PC-3 (cell line): ENCODE results near the gene MYO1A. TPM values are rescaled to one million over a fixed set of nuclear protein-coding genes. Genes with fewer than 3 reads are reported as not detected.

Source experiments
- ATAC-seq: fragments of 200-7000 bp; cut with Tn5 transposase; 2 replicates; pipeline ENCODE4 v1.9.1; 2020; ENCODE audit warnings: mild to moderate bottlenecking, moderate library complexity
- BruUV-seq: library from RNA; stranded (reverse); fragments of 400-500 nt; replicated peaks from 2 replicates; lab custom pipeline; 2021; lab: Mats Ljungman, UMichigan
- CTCF ChIA-PET: fragments of 300-600 bp; sonication (Branson Sonifier 250); formaldehyde crosslinking; loops from one replicate; lab custom pipeline; 2022; ENCODE audit warnings: antibody characterized with exemption; lab: Charles Lee
- POLR2A ChIA-PET: fragments of 300-600 bp; sonication (Branson Sonifier 250); formaldehyde crosslinking; loops from one replicate; lab custom pipeline; 2022; ENCODE audit warnings: antibody characterized with exemption; ENCODE audit not compliant: unreplicated experiment; lab: Charles Lee
- DNase-seq: peaks from one replicate; pipeline ENCODE4 v3.0.0-alpha.2; 2015
- H2AFZ ChIP-seq: fragments of 300-600 bp; sonication (generic); 2 replicates; pipeline ENCODE4 v1.6.0; 2016; ENCODE audit warnings: antibody characterized with exemption, low read length
- H3F3A ChIP-seq: fragments of 300-600 bp; sonication (generic); one replicate; pipeline ENCODE4 v1.6.0; 2017; ENCODE audit warnings: antibody characterized with exemption, low read length, control low read depth, mild to moderate bottlenecking; ENCODE audit not compliant: unreplicated experiment
- H3K27ac ChIP-seq: fragments of 300-600 bp; sonication (generic); 2 replicates; pipeline ENCODE4 v1.5.1; 2016; ENCODE audit warnings: mild to moderate bottlenecking, low read length
- H3K27me3 ChIP-seq: fragments of 300-600 bp; sonication (generic); 2 replicates; pipeline ENCODE4 v1.6.1; 2016; ENCODE audit warnings: low read length, mixed read lengths
- H3K36me3 ChIP-seq: fragments of 300-600 bp; sonication (generic); 2 replicates; pipeline ENCODE4 v1.6.1; 2016; ENCODE audit warnings: low read depth, mixed run types, low read length, mixed read lengths
- H3K4me1 ChIP-seq: fragments of 300-600 bp; sonication (generic); 2 replicates; pipeline ENCODE4 v1.5.1; 2016; ENCODE audit warnings: low read length; ENCODE audit not compliant: insufficient read depth
- H3K4me2 ChIP-seq: fragments of 300-600 bp; sonication (generic); 2 replicates; pipeline ENCODE4 v1.6.0; 2016; ENCODE audit warnings: low read length
- H3K4me3 ChIP-seq: fragments of 300-600 bp; sonication (generic); 2 replicates; pipeline ENCODE4 v1.5.1; 2016; ENCODE audit warnings: mild to moderate bottlenecking, low read length, mixed read lengths
- H3K79me2 ChIP-seq: fragments of 300-600 bp; sonication (generic); 2 replicates; pipeline ENCODE4 v1.6.1; 2017; ENCODE audit warnings: low read length, mixed read lengths
- H3K9ac ChIP-seq: fragments of 300-600 bp; sonication (generic); 2 replicates; pipeline ENCODE4 v1.6.0; 2016; ENCODE audit warnings: mild to moderate bottlenecking, low read length
- H3K9me2 ChIP-seq: fragments of 300-600 bp; sonication (generic); replicated peaks from 2 replicates; pipeline ENCODE4 v1.6.1; 2016; ENCODE audit warnings: mixed run types, low read length, mixed read lengths
- H3K9me3 ChIP-seq: fragments of 300-600 bp; sonication (generic); 2 replicates; pipeline ENCODE4 v1.6.1; 2016; ENCODE audit warnings: low read length, mixed read lengths
- H4K20me1 ChIP-seq: fragments of 300-600 bp; sonication (generic); 2 replicates; pipeline ENCODE4 v1.6.1; 2016; ENCODE audit warnings: low read length, mixed read lengths
- CTCF ChIP-seq: fragments of 300-600 bp; sonication (generic); conservative IDR thresholded peaks from 2 replicates; pipeline ENCODE4 v1.5.1; 2017; ENCODE audit warnings: antibody characterized with exemption, low read depth, mild to moderate bottlenecking, low read length
- EZH2 ChIP-seq: fragments of 300-600 bp; sonication (generic); IDR thresholded peaks from one replicate; pipeline ENCODE4 v1.6.1; 2017; ENCODE audit warnings: antibody characterized with exemption, mild to moderate bottlenecking, low read length; ENCODE audit not compliant: unreplicated experiment
- EZH2phosphoT487 ChIP-seq: fragments of 300-600 bp; sonication (generic); IDR thresholded peaks from 2 replicates; pipeline ENCODE4 v1.6.1; 2018; ENCODE audit warnings: mild to moderate bottlenecking, antibody characterized with exemption, low read length, borderline replicate concordance
- intact Hi-C: fragments of 100-400 bp; cut with micrococcal nuclease; formaldehyde crosslinking; loops from 2 replicates; pipeline ENCODE4 v1.9.0; 2023
- total RNA-seq: library from RNA; depleted of rRNA; stranded (reverse); fragments of >200 nt; gene quantifications from 2 replicates; pipeline ENCODE4 v1.2.3, GENCODE V29; 2014

MYO1A gene
- total RNA-seq, 1 experiment from 2014 or later, result not detected

DNA sequence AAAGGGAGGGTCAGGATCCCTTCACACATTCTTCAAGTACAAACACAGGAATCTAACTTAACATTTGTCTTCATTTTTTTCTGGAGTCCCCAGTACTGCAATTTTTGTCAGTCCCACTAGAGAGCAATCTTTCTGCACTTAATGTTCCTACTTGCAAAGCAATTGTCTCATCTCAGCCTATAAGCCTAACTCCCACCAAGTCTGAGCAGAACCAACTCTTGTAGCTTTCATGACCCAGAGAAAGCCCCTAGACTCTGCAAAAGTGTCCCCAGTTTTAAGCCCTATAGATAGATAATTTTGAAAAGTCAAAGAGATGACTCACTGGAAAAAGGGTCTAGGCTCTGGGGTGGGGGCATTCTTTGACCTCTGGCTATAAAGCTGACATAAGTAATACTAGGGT, 41.8 kb downstream of the MYO1A start:
- H3K27ac ChIP-seq, result no peak overlapping the region
- DNase-seq (peak; percentile 76), ATAC-seq (peak; percentile 36)
- POLR2A ChIA-PET, result no interaction called here
- no peaks in the 10 kb centered on the region for H4K20me1 ChIP-seq
- peaks cover 14% of the 10 kb centered on the region; the same call in 1 of the 2 replicates for H3K36me3 ChIP-seq
- intact Hi-C loops, result loop anchor here (1.0 to 5.0 kb wide), 3 partner anchors 54 to 251 kb away; no protein-coding TSS in a partner anchor
- H3K27me3 ChIP-seq, result peaks cover 6% of the 10 kb centered on the region
- TF ChIP-seq CTCF (peak; percentile 80), EZH2phosphoT487 (no peak)
- H2AFZ ChIP-seq, result no peak overlapping the region
- no peaks in the 10 kb centered on the region for H3K9me2 ChIP-seq
- H3K4me3 ChIP-seq, result no peak overlapping the region
- H3K9ac ChIP-seq, result no peak overlapping the region
- H3K4me2 ChIP-seq, result no peak overlapping the region
- H3K9me3 ChIP-seq, result no peaks in the 10 kb centered on the region
- peaks cover 3% of the 10 kb centered on the region for H3F3A ChIP-seq
- peaks cover 29% of the 10 kb centered on the region for H3K79me2 ChIP-seq
- peaks cover 20% of the 10 kb centered on the region for H3K4me1 ChIP-seq
- BruUV-seq, result no TSS peak
- CTCF ChIA-PET, result interaction anchor here (0.5 to 1.7 kb wide), 2 partner anchors 36 to 104 kb away, joined by 3 to 10 read pairs; partner anchors contain the start of gene STAT6

GRCh38 chr12:57006809-57007475, 43.0 kb downstream of the MYO1A start:
- POLR2A ChIA-PET, result no interaction called here

More at GRCh38 chr12:57006809-57007475, 43.0 kb downstream of the MYO1A start:
- Histone ChIP-seq H3K79me2 (peaks cover 36% of the 10 kb centered on the region), H3K27ac (no peak overlapping the region), H3K4me2 (peak overlapping the region; percentile 72), H3K9me3 (no peaks in the 10 kb centered on the region), H3K9ac (no peak overlapping the region), H3K4me3 (peak overlapping the region; percentile 54), H4K20me1 (no peaks in the 10 kb centered on the region), H3K27me3 (no peaks in the 10 kb centered on the region), H3F3A (peaks cover 3% of the 10 kb centered on the region), H3K4me1 (peaks cover 23% of the 10 kb centered on the region), H3K9me2 (no peaks in the 10 kb centered on the region), H2AFZ (peak overlapping the region; percentile 68), H3K36me3 (peaks cover 16% of the 10 kb centered on the region; the same call in 1 of the 2 replicates)
- no peak for ATAC-seq
- BruUV-seq, result no TSS peak
- CTCF ChIA-PET, result interaction anchor here (0.5 kb wide), 1 partner anchor 1011 kb away, joined by 6 read pairs; no protein-coding TSS in a partner anchor
- TF ChIP-seq EZH2 (no peak), CTCF (no peak), EZH2phosphoT487 (no peak)
- no peak for DNase-seq
- intact Hi-C loops, result loop anchor here (5.0 kb wide), 1 partner anchor 250 kb away; no protein-coding TSS in a partner anchor
